Activated CD4-positive, alpha-beta T cell treated with anti-CD3 and anti-CD28 coated beads, Interleukin-2, amount 50 U/mL, for 1 hour (primary cell): ENCODE data around the gene OTUD1.

Experiments used
- DNase-seq: peaks from one replicate; pipeline ENCODE4 v3.0.0-alpha.2; 2020

OTUD1 gene

GRCh38 chr10:23469596-23470237 is 30.8 kb downstream of the OTUD1 start:
- no peak for DNase-seq

GRCh38 chr10:23472181-23472580 is 33.3 kb downstream of the OTUD1 start:
- DNase-seq, result no peak

GRCh38 chr10:23474081-23474480 is 35.2 kb downstream of the OTUD1 start:
- no peak for DNase-seq

GRCh38 chr10:23474626-23475025 is 35.8 kb downstream of the OTUD1 start:
- DNase-seq, result no peak

- DNase-seq, result no peak
Measured at GRCh38 chr10:23478570-23478969, 39.7 kb downstream of the OTUD1 start.

GRCh38 chr10:23479798-23480473 is 41.1 kb downstream of the OTUD1 start:
- no peak for DNase-seq

GRCh38 chr10:23481363-23481961 is 42.6 kb downstream of the OTUD1 start:
- DNase-seq, result no peak

GRCh38 chr10:23490115-23490514 is 51.2 kb downstream of the OTUD1 start:
- no peak for DNase-seq
